Stimulated activated naive CD4-positive, alpha-beta T cell (primary cell): ENCODE measurements around the gene PFKFB3.
"Not testable (repeated sequence)": the region's sequence is repeated elsewhere in the genome, so short reads cannot be mapped to it uniquely, and the experiment has no call there.

Experiments
- DNase-seq, 6 experiments: peaks; one replicate each; lab custom pipeline; 2025; lab: John Stamatoyannopoulos, UW

PFKFB3 gene

DNA sequence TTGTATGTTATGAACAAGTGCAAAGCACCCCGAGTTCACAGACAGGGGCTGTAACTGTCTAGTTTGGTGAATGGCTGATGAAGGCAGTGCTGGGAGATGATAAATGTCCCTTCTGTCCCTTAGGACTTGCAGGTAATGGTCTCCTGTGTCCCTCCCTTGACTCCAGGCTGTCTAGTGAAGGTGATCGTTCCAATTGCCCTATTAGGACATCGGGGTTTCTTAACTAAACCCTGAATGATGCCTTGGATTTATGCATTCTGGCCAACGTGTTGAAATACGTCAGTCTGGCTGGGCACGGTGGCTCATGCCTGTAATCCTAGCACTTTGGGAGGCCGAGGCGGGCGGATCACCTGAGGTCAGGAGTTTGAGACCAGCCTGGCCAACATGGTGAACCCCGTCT, 69.4 kb downstream of the PFKFB3 start:
- DNase-seq: no peak

GRCh38 chr10:6273351-6273750, 70.6 kb downstream of the PFKFB3 start:
- no peak for DNase-seq

GRCh38 chr10:6274040-6274439, 71.3 kb downstream of the PFKFB3 start:
- no peak for DNase-seq

DNA sequence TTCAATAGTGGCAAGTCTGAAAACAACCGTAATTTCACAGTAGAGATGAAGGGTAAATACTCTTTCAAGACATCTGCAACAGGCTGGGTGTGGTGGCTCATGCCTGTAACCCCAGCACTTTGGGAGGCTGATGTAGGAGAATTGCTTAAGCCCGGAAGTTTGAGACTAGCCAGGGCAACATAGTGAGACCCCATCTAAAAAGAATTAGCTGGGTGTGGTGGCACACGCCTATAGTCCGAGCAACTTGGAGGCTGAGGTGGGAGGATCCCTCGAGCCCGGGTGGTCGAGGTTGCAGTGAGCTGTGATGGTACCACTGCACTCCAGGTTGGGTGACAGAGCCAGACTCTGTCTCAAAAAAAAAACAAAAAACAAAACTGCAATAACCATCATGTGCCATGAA, 71.8 kb downstream of the PFKFB3 start:
- DNase-seq: no peak

- DNase-seq: peak; percentile 46 to 57 (median 53)
Measured at GRCh38 chr10:6275022-6275997, 72.6 kb downstream of the PFKFB3 start.

DNA sequence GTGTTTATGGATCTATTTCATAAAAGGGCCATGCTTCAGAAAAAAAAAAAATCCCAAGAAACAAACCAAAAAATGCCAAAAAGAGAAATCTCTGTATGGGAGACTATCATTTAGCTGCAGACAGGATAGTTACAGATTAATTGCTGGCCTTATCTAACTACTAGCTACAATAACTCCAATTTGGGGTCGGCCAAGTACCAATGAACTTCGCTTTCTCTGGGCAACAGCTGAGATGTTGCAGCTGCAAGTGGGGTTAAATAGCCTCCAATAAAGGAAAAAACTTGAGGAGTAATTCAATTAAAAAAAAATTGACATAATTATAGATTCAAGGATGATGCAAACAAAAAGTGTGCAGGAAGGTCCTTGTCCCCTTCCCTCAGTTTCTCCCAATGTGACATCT, 73.6 kb downstream of the PFKFB3 start:
- no peak for DNase-seq

DNA sequence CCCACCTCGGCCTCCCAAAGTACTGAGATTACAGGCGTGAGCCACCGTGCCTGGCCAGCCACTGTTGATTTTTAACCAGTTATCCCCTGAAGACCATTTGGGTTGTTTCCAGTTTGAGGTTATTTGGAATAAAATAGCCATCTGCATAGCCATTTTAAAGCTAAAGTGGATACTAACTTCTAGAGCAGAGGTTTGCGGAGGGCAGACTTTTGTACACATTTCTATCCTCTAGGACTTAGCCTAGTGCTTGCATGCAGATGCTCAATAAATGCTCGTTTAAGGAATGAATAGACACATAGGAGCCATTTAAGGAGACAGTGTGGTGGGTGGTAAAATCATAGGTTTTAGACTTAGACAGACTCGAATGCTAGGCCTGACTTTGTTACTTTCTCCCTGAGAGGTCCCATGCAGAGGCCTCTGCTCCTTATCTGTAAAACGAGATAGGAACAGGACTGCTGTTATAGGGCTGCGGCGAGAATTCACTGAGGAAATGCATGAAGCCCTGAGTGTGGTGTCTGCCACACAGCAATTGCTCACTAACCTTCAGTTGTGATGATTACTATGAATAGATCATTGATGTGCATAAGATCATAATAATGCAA, 75.9 kb downstream of the PFKFB3 start:
- no peak for DNase-seq

GRCh38 chr10:6279540-6280267, 77.0 kb downstream of the PFKFB3 start:
- no peak for DNase-seq

DNA sequence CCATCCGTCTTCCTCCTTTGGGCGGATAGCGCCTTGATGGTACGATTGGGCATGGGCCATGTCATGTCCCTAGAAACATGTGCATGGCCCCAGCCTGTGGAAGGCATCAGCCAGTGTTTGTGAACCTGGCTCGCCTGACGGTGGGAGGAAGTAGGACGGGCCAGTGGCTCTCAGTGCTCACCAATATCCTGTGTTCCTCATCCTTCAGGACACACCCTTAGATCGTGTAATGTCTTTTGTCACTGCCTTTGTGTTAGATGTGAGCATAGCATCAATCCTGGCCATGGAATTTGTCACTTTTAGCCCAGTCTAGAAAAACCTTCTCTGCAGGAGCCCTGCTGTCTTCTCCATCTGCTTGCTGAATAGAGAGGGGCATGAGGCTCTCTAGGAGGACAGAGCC, 77.6 kb downstream of the PFKFB3 start:
- DNase-seq: no peak

DNA sequence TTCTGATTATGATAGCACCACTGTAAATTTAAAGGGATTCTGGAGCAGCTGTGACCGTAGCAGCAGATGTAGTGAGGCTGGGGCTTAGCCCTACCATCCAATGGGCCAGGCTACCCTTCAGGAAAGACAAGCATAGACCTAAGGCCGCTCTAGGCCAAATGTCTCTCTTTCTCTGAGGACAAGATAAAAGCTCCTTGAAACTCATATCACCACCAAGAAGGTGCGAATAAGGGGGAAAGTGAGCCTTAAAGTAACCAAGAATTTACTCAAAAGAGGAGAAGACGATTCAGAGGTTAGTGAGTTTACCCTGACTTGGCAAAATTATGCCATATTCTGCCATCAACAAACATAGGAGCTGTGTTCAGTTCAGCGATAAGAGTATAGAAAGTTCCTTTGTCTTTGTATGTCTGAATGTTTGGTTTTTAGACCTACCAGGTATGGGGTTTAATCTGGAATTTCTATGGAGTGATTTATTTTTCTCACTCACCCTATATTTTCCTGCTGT, 79.8 kb downstream of the PFKFB3 start:
- DNase-seq: no peak

DNA sequence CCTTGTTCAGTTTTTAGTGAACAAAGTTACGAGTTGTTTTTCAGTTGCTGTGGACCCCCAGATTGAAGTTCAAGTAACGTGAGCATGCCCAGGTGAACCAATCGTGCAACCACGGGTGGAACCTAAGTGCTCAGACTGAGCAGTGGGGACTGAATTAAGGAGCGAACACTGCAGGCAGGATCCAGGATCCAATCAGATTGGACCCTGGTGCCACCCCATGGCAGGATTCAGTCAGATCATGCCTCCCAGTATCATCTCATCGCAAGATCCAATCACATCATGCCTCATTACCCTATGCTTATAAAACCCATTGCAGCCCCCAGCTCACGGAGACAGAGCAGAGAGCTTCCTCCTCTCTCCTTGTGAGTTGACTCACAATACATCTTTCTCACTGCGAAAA, 80.9 kb downstream of the PFKFB3 start:
- no peak for DNase-seq

DNA sequence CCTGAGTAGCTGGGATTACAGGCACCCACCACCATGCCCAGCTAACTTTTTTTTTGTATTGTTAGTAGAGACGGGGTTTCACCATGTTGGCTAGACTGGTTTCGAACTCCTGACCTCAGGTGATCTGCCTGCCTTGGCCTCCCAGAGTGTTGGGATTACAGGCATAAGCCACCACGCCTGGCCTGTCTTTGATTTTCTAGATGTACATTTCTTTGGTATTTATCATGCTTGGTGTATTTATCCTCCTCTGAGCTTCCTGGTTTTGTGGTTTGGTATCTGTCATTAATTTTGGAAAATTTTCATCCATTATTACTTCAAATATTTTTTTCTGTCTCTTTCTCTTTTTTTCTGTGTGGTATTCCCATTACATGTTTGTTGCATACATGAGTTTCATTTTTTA, 87.9 kb downstream of the PFKFB3 start:
- DNase-seq: not testable (repeated sequence)

DNA sequence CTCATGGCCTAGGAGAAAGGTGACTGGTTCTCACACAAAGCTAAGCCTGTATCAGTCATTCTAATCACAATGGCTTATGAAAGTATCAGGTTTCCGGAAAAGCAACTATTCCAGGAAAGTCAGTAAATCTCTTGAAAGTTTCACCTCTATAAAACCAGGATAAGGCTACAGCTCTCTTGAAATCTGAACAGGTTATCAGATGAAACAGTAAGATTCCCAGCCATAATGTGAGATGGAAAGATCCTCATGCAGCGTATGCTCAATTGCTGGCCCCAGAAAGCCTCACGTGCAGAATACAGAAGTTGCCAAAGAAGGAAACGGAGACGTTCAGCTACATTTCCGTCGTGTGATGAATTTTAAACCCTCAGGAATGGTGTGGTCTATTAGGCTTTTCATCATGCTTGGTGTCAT, 90.0 kb downstream of the PFKFB3 start:
- DNase-seq: no peak

DNA sequence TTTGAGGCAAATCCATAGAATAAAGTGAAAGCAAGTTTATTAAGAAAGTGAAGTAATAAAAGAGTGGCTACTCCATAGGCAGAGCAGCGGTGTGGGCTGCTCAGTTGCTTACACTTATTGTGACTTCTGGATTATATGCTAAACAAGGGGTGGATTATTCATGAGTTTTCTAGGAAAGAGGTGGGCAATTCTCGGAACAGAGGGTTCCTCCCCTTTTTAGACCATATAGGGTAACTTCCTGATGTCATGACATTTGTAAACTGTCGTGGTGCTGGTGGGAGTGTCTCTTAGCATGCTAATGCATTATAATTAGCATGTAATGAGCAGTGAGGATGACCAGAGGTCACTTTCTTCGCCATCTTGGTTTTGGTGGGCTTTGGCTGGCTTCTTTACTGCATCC, 93.7 kb downstream of the PFKFB3 start:
- not testable (repeated sequence) for DNase-seq

DNA sequence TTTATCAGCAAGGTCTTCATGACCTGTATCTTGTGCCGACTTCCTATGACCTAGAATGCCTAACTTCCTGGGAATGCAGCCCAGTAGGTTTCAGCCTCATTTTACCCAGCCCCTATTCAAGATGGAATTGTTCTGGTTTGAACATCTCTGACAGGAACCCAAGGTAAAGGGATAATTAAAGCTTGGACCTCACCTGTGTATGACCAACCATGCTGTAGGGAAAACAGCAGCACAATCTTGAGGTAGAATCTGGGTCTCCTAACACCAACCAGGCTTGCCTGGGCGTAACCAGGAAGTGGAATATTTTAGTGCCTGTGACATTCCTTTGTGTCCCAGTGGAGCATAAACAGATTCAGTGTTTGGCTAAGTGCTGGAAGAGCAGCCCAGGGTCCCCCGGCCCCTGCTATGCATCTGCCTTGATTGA, 94.1 kb downstream of the PFKFB3 start:
- no peak for DNase-seq

- DNase-seq: no peak
Measured at GRCh38 chr10:6297522-6297921, 94.8 kb downstream of the PFKFB3 start.

DNA sequence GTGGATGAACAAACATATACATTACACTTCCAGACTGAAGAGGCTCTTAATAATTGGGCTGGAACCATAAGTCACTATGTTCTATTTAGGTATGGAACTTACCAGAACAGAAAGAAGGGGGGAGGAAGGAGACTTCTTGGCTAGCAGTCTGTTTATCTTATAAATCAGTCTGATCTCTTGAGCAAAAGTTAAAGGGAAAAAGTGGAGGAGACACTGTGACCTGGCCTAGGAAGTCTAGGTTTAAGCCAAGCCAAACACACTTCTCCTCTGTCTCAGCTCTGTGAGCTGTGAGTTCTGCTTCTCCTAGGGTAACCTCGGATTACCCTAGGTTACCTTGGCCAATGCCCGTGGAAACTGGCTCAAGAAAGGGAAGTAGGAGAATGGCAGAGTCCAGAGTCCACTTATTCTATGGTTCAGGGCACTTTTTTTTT, 95.2 kb downstream of the PFKFB3 start:
- no peak for DNase-seq

- DNase-seq: no peak
Measured at GRCh38 chr10:6298428-6298827, 95.7 kb downstream of the PFKFB3 start.

- DNase-seq: no peak
Measured at GRCh38 chr10:6299234-6299633, 96.5 kb downstream of the PFKFB3 start.

DNA sequence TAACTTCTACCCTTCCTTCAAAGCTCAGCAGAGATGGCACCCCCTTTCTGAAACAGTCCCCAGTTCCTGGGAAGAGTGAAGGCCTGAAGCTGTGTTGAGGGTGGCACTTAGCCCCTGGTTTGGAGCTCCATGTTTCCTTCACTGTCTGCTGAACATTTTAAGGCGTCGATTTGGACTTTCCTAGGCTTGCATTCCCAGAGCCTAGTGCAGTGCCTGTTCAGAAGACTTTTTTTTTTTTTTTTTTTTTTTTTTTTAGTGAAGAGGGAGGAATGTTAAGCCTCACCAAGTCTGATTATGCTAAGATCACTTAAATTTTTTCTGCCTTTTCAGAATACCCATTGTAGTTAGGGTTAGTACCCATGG, 97.0 kb downstream of the PFKFB3 start:
- DNase-seq: no peak

DNA sequence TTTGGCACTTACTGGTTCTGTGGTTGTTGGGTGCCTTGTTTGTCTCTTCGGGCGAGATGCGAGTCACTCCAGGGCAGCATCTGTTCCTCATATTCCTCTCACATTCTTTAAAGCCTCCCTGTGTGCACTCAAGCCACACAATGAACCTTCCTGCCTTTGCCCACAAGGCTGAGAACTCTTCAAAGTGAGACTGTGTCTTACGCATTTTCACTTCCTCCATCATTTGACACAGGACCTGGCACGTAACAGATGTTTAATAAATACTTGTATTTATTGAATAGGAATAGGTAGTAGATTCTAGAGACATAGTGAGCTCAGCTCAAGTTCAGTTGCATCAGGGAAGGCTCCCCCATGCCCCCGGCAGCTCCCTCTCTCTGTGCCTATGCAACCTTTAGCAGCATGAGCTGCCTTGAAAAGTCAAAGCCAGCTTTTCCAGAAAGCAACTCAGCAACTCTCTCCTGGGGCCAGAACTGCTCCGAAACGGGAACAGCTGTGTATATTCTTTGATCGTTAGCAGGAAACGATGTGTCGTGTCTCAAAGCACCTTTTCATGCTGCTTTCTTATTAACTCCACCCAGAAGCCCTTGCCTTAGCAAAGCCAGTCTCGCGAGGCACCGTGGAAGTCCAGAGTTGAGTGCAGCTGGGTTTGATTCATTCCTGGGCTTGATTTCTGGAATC, 97.5 kb downstream of the PFKFB3 start:
- peak in 4 of 6 experiments; percentile 13 to 53 (median 40) for DNase-seq
